Measurements from ENCODE around the gene CD44. TPM values are rescaled to one million over a fixed set of nuclear protein-coding genes. Genes with fewer than 3 reads are reported as not detected.

CD44 gene
- total RNA-seq, 1 experiment from 2014 or later, result 11.4 TPM

- no peak for DNase-seq
- Histone ChIP-seq H3K4me3 (ENCODE audit: insufficient read depth, low read depth, low read length) (no peak overlapping the region), H3K36me3 (replicated peaks; ENCODE audit: control insufficient read depth, insufficient read depth, low read length) (no peaks in the 10 kb centered on the region), H3K27me3 (ENCODE audit: control insufficient read depth, insufficient read depth, low read length) (no peaks in the 10 kb centered on the region)
Observed at GRCh38 chr11:35227576-35228327, 88.8 kb downstream of the CD44 start.

- no peak for DNase-seq
- Histone ChIP-seq H3K4me3 (ENCODE audit: insufficient read depth, low read depth, low read length) (no peak overlapping the region), H3K36me3 (replicated peaks; ENCODE audit: control insufficient read depth, insufficient read depth, low read length) (no peaks in the 10 kb centered on the region), H3K27me3 (ENCODE audit: control insufficient read depth, insufficient read depth, low read length) (no peaks in the 10 kb centered on the region)
Observed at GRCh38 chr11:35228328-35228725, 89.4 kb downstream of the CD44 start.

DNA sequence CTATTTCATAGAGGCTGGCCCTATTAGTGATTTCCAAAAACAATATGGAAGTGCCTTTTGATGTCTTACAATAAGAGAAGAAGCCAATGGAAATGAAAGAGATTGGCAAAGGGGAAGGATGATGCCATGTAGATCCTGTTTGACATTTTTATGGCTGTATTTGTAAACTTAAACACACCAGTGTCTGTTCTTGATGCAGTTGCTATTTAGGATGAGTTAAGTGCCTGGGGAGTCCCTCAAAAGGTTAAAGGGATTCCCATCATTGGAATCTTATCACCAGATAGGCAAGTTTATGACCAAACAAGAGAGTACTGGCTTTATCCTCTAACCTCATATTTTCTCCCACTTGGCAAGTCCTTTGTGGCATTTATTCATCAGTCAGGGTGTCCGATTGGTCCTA is 91.4 kb downstream of the CD44 start:
- H3K36me3 ChIP-seq (replicated peaks; ENCODE audit: control insufficient read depth, insufficient read depth, low read length), result no peaks in the 10 kb centered on the region
- H3K27me3 ChIP-seq (ENCODE audit: control insufficient read depth, insufficient read depth, low read length), result no peaks in the 10 kb centered on the region
- DNase-seq, result no peak
- no peak overlapping the region for H3K4me3 ChIP-seq (ENCODE audit: insufficient read depth, low read depth, low read length)

GRCh38 chr11:35231076-35231860 is 92.3 kb downstream of the CD44 start:
- no peak for DNase-seq
- Histone ChIP-seq H3K27me3 (ENCODE audit: control insufficient read depth, insufficient read depth, low read length) (no peaks in the 10 kb centered on the region), H3K4me3 (ENCODE audit: insufficient read depth, low read depth, low read length) (no peak overlapping the region), H3K36me3 (replicated peaks; ENCODE audit: control insufficient read depth, insufficient read depth, low read length) (no peaks in the 10 kb centered on the region)

DNA sequence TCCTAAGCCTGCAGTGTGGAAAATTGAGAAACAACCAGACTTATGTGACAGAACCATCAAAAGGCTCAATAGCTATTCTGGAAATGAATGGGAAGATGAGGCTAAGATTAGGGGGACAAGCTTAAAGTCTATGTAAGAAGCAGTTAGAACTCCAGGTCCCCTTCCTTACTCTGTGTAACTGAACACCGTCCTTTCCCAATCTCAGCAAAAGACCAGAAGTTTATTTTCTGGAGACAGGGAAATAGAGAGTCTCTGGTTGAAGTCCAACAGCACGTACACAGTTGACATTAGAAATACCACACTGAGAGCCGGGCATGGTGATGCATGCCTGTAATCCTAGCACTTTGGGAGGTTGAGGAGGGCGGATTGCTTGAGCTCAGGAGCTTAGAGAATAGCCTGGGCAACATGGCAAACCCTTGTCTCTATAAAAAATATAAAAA is 93.9 kb downstream of the CD44 start:
- H3K27me3 ChIP-seq (ENCODE audit: control insufficient read depth, insufficient read depth, low read length), result no peaks in the 10 kb centered on the region
- no peak for DNase-seq
- H3K36me3 ChIP-seq (replicated peaks; ENCODE audit: control insufficient read depth, insufficient read depth, low read length), result no peaks in the 10 kb centered on the region
- H3K4me3 ChIP-seq (ENCODE audit: insufficient read depth, low read depth, low read length), result no peak overlapping the region

GRCh38 chr11:35233518-35233917 is 94.5 kb downstream of the CD44 start:
- DNase-seq, result no peak
- H3K36me3 ChIP-seq (replicated peaks; ENCODE audit: control insufficient read depth, insufficient read depth, low read length), result no peaks in the 10 kb centered on the region
- no peaks in the 10 kb centered on the region for H3K27me3 ChIP-seq (ENCODE audit: control insufficient read depth, insufficient read depth, low read length)
- H3K4me3 ChIP-seq (ENCODE audit: insufficient read depth, low read depth, low read length), result no peak overlapping the region

GRCh38 chr11:35234460-35235156 is 95.6 kb downstream of the CD44 start:
- Histone ChIP-seq H3K27me3 (ENCODE audit: control insufficient read depth, insufficient read depth, low read length) (no peaks in the 10 kb centered on the region), H3K36me3 (replicated peaks; ENCODE audit: control insufficient read depth, insufficient read depth, low read length) (no peaks in the 10 kb centered on the region), H3K4me3 (ENCODE audit: insufficient read depth, low read depth, low read length) (no peak overlapping the region)
- no peak for DNase-seq

- Histone ChIP-seq H3K4me3 (ENCODE audit: insufficient read depth, low read depth, low read length) (no peak overlapping the region), H3K36me3 (replicated peaks; ENCODE audit: control insufficient read depth, insufficient read depth, low read length) (no peaks in the 10 kb centered on the region), H3K27me3 (ENCODE audit: control insufficient read depth, insufficient read depth, low read length) (no peaks in the 10 kb centered on the region)
- no peak for DNase-seq
Observed at GRCh38 chr11:35235157-35235468, 96.1 kb downstream of the CD44 start.

GRCh38 chr11:35235498-35235897 is 96.5 kb downstream of the CD44 start:
- Histone ChIP-seq H3K36me3 (replicated peaks; ENCODE audit: control insufficient read depth, insufficient read depth, low read length) (no peaks in the 10 kb centered on the region), H3K27me3 (ENCODE audit: control insufficient read depth, insufficient read depth, low read length) (no peaks in the 10 kb centered on the region), H3K4me3 (ENCODE audit: insufficient read depth, low read depth, low read length) (no peak overlapping the region)
- DNase-seq, result no peak

- DNase-seq, result no peak
Observed at GRCh38 chr11:35235936-35236666, 97.1 kb downstream of the CD44 start.

DNA sequence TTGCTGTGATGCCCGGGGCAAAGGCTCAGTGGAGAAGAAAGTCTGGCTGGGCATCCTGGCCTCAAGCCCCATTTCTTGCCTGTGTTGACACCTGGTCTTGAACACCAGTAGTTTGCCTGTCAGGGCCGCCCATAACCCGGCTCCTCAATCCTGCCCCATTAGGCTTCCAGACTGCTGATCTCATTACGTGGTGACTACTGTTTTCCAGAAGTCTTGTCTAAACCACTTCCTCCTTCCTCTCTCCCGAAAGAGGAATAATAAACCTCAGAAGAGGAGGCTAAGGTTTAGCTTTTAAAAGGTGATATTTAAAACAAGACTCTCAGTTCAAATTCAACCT is 97.7 kb downstream of the CD44 start:
- H3K27me3 ChIP-seq (ENCODE audit: control insufficient read depth, insufficient read depth, low read length), result no peaks in the 10 kb centered on the region
- DNase-seq, result no peak
- H3K4me3 ChIP-seq (ENCODE audit: insufficient read depth, low read depth, low read length), result no peak overlapping the region
- H3K36me3 ChIP-seq (replicated peaks; ENCODE audit: control insufficient read depth, insufficient read depth, low read length), result no peaks in the 10 kb centered on the region

More at GRCh38 chr11:35235936-35236666, 97.1 kb downstream of the CD44 start:
- Histone ChIP-seq H3K4me3 (ENCODE audit: insufficient read depth, low read depth, low read length) (no peak overlapping the region), H3K36me3 (replicated peaks; ENCODE audit: control insufficient read depth, insufficient read depth, low read length) (no peaks in the 10 kb centered on the region), H3K27me3 (ENCODE audit: control insufficient read depth, insufficient read depth, low read length) (no peaks in the 10 kb centered on the region)

GRCh38 chr11:35237351-35237750 is 98.4 kb downstream of the CD44 start:
- DNase-seq, result no peak
- Histone ChIP-seq H3K4me3 (ENCODE audit: insufficient read depth, low read depth, low read length) (no peak overlapping the region), H3K27me3 (ENCODE audit: control insufficient read depth, insufficient read depth, low read length) (no peaks in the 10 kb centered on the region), H3K36me3 (replicated peaks; ENCODE audit: control insufficient read depth, insufficient read depth, low read length) (no peaks in the 10 kb centered on the region)

DNA sequence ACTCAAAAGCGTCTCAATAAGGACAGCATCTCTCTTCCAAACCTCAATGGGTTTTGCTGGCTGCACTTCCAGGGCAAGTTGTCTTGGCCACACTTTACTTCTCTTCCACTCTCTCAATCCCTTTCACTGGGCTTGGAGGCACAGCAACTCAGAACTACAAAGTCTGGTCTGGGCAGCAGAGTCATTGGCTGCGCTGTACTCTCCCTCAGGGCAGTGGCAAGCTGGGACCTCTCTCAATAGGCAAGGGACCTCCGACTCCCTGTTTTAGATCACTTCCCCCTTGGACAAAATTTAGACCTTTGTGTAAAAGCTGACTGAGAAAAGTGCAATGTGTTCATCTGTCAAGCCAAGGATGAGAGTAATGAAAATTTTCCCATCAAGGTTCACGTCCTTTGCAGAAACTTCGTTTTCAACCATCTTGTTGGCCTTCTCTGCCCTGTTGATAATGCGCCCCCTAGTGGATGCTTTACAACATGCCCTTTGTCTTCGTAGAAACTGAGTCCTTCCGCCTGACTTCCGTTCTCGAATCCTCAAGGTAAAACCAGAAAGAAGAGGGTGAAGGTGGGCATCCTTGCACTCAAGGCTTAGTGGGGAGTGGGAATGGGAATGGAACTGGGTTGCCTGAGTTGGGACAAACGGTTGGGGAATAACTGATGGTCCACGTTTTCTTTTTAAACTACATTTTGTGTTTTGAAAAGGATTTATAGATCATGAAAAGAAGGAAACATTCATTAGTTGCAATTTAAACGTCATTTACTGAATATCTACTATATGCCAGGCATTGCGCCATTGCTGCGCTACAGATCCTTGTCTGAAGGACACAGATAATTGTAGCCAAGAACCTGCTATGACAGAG is 99.1 kb downstream of the CD44 start:
- Histone ChIP-seq H3K36me3 (replicated peaks; ENCODE audit: control insufficient read depth, insufficient read depth, low read length) (no peaks in the 10 kb centered on the region), H3K27me3 (ENCODE audit: control insufficient read depth, insufficient read depth, low read length) (no peaks in the 10 kb centered on the region), H3K4me3 (ENCODE audit: insufficient read depth, low read depth, low read length) (no peak overlapping the region)
- DNase-seq, result peak; percentile 43

DNA sequence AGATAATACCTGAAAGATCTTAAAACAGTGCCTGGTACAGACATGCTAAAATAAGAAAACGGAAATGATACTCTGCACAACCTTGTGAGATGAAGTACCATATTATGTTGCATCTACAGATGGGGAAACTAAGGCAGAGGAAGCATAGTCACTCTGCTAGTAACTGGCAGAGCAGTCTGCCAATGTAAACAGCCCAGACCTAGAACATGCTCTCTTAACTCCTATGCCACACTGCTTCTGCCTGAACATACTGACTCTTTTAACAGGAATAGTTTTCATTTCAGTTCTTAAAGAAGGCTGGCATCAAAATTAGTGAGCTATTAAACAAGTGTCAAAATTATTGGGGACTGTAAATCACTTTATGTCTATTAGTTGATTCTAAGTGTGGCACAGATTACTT is 99.9 kb downstream of the CD44 start:
- Histone ChIP-seq H3K36me3 (replicated peaks; ENCODE audit: control insufficient read depth, insufficient read depth, low read length) (no peaks in the 10 kb centered on the region), H3K4me3 (ENCODE audit: insufficient read depth, low read depth, low read length) (no peak overlapping the region), H3K27me3 (ENCODE audit: control insufficient read depth, insufficient read depth, low read length) (no peaks in the 10 kb centered on the region)
- no peak for DNase-seq

Measured in H7 (cell line).